NCI-H2196 treated with DMSO at 0.1 percent for 48 hours (cell line): ENCODE results near the gene RHBDF2.
"Not testable (repeated sequence)": the region's sequence is repeated elsewhere in the genome, so short reads cannot be mapped to it uniquely, and the experiment has no call there.

Experiments
- DNase-seq: peaks from one replicate; lab custom pipeline; 2025; ENCODE audit not compliant: unreplicated experiment; lab: John Stamatoyannopoulos, UW

RHBDF2 gene

DNA sequence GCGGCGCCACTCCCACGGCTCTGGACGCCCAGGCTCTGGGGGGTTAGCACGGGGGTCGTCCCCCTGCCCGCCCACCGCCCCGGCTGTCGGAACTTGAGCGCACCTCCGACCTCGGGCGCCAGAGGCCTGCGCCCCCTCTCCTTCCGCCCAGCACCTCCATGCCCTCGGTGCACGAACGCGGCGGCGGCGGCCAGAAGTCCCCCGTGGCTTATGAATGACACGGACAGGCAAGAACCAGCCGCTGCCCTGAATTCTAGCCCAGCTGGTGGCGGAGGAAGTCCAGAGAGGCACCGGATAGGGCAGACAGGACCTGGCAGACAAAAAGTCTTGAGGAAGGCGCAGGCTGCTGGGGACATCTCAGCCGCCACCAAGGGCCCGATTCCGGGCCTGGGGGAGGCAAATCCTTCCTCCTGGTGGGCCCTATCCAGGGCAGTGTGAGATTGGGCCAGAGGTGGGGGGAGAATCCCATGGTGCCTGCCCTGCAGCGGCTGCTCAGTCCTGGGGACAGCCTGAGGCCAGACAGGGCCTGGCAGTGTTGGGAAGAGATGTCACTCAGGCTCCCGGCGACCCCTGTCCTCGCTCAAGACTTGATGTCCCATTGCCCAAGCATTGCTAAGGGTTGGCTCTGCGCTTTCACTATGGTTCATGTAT lies 37.2 kb upstream of the RHBDF2 start:
- DNase-seq: no peak

DNA sequence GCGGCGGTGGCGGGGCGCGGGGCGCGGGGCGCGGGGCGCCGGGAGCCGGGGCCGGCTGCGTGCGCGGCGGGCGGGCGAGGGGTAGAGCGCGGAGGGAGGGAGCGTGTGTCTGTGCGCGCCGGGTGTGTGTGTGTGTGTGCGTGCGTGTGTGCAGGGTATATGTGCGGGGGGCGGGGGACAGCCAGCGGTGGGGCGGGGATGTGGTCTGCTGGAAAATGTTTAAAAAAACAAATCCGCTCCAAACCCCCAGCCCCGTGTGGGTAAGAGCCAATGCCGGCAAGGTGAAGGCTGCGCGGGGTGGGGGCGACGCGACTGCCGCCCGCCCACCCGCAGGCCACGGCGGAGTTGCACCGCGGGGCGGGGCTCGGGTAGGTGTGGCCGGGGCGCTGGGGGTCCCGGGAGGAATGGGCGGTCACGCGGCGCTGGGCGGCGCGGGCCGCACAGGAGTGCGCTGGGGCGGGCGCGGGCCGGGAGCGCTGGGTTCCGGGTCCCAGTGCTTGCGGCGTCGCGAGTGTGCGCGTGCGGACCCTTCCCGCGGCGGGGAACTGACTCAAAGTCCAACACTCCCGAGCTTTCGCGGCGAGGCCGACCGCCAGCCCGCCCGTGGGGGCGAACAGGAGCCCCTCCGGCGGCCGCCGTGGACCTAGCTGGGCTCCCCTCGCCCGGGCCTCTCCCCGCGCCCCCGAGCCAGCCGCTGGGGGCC lies 36.5 kb upstream of the RHBDF2 start, which contains the start of gene CYGB:
Gene CYGB (minus strand): TSS at position 132 of the 703 bp plus-strand sequence. CDS start 167 bp downstream, outside the sequence.
- no peak for DNase-seq

DNA sequence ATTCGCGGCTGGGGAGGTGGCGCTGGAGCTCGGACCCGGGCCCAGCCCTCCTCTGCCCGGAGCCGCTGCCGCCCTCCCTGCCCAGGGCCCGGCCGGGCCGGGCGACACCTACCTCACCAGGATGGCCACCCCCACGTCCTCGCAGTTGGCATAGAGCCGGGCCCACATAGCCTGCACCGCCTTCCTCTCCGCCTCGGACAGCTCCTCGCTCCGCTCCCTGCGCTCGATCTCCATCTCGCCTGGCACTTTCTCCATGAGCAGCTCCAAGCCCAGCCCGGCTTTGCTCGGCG lies 36.0 kb upstream of the RHBDF2 start:
- no peak for DNase-seq

DNA sequence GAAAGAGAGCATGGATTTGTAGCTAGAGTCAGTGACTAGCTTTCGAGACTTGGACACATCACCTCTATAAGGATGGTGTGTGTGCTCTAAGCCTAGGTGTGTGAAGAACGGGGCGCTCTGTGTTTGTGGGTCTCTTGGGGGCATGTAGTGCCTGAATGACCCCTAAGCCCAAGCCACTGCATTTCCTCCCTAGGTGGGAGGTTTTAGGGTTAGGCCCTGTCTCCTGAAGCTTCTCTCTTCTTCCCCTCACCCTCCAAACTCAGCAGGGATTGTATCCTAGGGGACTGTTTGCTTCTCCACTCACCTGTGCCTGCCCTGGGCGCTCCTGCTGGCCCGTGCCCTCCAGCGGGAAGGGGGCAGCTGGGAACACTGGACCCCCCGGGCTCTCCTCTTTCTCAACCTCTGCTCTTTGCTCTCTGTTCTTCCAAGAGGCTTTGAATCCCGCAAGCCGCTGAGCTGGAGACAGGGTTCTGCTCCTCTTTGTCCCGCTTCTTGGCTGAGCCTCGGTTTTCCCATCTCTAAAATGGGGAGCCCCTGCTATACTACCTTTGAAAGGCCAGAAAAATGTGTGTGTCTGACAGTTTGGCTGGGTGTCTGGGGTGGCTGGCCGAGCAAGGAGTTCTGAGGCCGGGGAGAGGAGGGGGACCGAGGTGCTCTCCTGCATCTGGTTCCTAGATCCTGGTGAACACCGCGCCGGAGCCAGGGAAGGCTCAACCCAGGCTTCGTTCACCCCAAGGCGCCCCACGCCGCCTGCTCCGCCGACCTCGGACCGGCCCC lies 35.5 kb upstream of the RHBDF2 start:
- DNase-seq: no peak

DNA sequence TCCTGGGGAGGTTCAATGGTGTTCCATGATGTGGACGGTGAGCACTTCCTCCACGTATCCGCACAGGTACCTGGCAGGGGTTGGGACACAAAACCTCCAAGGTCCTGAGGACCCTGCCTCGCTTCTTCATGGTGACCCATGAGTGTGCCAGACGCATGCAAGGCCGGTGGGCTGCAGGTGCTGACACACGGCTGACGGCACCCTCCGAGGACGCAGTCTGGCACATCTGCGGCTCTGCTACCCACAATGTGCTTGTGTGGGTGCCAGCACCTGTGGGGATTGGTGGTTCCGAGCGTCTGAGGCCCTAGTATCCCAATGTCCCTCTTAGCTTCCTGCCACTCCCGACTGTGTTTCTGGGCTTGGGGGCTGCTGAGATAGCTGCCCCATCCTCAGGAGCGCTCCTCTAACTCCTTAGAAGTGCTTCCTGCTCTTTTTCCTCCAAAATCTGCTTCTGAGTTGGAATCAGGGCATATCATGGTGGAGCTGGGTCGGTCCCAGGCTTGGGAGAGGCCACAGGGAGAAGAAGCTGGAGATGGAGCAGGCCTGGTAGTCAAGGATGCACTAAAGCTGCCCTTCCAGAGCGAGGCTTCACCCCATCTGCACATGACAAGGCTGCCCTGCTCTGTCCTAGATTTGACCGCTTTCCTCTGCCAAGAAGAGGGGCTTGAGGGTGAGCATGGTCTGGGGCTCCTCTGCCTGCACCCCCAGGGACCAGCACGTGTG lies 34.7 kb upstream of the RHBDF2 start:
- no peak for DNase-seq

DNA sequence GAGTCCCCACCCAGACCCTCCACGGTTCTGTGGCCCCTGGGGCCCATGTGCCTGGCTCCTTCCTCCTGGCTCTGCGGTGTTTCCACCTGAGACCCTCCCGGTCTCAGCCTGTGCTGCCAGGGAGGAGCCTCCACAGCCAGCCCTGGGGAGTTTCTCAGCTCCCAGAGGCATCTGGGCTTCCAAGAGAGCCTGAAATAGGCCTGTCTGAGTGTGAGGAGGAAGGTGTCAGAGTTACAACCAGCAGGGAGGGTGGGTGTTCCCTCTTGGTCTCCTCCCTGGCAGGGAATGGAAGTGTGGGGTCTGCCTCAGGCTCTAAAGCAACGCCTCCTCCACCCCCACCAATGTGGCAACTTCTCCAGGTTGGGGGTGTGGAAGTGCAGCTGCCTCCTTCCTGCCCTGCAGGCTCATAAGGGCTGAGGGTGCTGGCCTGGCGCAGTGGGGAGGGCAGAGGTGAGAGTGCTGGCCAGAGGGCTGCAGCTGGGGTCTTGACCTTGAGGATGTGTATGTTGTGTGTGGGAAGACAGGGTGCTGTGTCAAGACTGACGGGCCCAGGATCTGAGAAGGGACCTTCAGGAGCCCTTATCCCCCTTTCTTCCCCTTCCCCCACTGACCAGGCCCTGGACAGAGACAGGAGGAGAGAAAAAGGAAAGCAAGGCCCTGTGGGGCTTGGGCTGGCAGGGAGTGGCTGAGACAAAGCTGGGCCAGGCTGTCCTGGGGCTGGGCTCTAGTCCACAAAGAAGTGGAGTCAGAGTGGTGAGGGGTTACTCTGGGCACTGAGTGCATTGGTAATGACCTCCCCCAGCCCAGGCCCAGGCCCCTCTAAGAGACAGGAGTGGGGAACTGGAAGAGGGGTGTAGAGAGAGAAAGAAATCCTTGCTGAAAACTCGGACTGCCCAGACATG lies 33.9 kb upstream of the RHBDF2 start:
- no peak for DNase-seq

DNA sequence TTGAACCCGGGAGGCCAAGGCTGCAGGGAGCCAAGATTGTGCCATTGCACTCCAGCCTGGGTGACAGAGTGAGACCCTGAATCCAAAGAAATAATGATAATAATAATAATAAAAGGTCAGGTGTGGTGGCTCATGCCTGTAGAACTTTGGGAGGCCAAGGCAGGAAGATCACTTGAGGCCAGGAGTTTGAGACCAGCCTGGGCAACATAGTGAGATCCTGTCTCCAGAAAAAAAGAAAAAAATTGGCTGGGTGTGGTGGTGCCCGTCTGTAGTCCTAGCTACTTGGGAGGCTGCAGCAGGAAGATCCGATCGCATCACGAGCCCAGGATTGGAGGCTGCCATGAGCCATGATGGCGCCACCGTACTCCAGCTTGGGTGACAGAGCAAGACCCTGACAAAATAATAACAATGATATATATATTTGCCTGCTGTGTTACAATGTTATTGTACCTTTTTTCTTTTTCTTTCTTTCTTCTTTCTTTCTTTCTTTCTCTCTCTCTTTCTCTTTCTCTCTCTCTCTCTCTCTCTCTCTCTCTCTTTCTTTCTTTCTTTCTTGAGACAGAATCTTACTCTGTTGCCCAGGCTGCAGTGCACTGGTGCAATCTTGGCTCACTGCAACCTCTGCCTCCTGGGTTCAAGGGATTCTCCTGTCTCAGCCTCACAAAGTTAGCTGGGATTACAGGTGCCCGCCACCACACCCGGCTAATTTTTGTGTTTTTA lies 32.6 kb upstream of the RHBDF2 start:
- not testable (repeated sequence) for DNase-seq

DNA sequence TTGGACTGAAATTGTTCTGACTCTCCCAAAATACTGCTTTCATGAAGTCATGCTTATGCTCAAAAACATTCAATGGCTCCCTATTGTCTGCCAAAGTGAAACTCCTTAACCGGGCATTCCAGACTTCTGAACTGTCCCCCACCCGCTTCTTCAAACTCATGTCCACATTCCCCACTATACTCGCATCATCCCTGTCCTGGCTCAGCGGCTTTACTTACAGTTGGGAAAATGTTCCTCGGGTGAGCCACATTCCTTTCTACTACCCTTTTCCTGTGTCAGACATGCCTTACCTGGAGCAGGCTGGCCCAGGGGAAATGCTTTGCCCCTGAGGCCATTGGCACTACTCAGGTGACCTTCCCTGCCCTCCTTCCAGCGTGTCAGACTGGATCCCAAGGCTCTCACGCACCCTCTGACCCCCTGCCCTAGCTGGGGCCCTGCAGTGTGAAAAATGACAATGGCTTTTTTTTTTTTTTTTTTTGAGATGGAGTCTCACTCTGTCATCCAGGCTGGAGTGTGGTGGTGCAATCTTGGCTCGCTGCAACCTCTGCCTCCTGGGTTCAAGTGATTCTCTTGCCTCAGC lies 30.9 kb upstream of the RHBDF2 start:
- no peak for DNase-seq

DNA sequence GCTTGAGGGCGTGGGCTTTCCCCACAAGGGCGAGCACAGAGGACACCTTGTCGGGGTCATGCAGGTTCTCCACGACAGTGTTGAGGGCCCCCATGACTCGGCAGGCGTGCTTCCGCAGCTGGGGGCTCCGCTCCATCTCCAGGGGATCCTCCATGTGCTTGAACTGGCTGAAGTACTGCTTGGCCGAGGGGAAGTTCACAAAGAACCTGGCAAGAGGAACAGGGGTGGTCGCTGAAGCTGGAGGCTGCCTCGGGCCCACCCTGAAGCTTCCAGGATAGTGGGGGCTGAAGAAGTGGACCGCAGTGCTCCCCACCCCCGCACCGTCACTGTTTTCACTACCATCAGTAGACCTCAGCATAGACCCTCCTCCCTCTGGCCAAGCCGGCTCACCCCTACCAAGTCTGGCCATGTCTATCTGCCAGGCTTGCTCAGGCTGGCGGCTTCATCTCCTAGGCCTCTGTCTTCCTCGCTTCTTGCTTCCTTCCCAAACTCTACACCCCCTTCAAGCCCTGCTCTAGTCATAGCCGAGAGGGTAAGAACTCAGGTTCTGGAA lies 30.3 kb upstream of the RHBDF2 start:
- no peak for DNase-seq

DNA sequence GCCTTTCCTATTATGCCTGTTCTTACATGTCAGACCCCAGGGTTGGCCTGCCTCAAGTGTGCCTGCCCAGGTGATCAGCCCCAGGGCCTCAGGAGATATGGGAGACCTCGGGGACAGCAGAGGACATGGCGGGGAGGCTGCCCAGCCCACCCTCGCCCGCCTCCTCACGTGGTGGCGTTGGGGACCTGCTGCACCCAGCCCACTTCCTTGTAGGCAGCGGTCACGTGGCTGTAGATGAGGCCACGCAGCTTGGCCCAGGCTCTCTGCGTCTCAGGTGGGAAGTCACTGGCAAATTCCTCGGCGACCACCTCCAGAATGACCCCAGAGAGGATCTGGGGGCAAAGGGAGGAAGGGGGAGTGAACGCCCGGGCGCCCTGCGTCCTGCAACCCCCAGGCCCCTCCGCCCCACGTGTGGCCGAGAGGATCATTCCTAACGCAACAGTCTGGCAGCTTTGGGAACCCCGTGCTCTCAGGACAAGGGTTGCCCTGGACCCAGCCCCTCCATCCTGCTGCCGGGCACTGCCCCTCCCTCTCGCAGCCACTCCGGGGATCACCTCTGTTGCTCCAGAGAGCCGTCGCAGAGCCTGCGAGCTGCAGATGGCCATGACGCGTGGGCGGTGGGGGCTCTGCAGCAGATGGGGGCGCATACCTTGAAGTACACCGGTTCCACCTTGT lies 29.7 kb upstream of the RHBDF2 start:
- DNase-seq: no peak

DNA sequence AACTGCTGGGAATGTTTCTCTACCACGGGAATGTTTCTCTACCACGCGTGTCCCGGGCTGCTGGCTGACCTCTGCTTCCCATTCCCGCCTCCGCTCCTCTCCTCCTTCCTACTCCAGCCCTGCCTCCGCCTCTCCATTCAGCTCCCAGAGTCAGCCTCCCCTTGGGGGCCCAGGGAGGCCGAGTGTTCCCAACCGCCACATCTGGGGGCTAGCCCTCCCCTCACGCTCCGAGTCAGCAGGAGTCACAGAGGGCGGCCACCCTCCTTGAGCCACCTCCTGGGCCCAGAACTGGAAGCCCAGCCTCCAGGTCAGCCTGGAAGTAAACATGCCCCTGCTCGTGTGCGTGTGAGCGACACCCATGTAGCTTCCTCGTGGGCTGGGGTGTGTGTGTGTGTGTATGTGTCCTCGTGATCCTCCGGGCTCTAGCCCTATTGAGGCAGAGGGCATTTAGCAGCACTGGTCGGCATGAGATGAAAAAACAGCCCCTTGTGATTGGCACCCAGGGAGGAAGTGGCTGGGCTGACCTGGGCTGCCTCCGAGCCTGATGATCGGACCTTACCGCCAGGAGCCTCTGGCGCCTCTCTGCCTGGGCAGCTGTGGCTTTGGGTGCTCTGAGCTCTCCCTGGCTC lies 29.0 kb upstream of the RHBDF2 start:
- no peak for DNase-seq

DNA sequence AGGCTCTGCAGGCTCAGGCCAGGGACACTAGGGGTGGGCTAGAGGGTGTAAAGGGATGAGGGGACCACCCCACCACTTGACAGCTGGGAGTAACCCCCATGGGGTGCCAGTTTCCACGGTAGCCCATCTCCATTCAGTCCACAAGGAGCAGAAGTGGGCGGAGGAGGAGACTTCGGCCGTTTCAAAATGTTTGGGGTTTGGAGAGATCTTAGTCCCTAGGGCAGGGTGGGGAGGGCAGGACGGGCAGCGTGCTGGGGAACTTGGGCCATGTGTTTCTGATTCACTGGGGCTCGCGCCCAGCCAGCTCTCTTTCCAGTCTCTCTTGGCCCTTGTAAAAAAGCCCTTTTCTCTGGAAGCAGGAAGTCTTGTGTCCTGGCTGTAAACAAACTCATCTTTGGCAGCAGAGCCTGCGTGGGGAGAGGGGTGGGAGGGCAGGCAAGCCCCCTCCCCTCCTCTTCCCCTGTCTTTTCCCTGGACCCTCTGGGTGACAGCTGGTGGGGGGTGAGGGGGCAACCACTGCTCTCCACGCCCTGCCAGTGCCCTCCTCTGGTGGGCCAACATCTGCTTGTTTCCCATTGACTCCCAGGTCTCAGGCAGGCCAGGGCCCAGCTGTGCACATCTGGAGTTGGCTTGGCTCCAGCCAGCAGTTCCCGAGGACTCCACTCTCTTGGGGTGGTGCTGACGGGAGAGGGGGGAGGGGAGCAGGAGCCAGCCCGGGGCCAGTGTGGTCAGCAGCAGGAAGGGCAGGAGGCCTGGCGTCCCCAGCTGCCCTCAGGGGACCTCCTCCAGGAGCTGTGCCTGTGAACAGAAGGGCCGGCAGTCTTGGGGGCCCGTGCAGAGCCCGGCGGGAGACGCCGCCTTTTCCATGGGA lies 28.2 kb upstream of the RHBDF2 start:
- no peak for DNase-seq

DNA sequence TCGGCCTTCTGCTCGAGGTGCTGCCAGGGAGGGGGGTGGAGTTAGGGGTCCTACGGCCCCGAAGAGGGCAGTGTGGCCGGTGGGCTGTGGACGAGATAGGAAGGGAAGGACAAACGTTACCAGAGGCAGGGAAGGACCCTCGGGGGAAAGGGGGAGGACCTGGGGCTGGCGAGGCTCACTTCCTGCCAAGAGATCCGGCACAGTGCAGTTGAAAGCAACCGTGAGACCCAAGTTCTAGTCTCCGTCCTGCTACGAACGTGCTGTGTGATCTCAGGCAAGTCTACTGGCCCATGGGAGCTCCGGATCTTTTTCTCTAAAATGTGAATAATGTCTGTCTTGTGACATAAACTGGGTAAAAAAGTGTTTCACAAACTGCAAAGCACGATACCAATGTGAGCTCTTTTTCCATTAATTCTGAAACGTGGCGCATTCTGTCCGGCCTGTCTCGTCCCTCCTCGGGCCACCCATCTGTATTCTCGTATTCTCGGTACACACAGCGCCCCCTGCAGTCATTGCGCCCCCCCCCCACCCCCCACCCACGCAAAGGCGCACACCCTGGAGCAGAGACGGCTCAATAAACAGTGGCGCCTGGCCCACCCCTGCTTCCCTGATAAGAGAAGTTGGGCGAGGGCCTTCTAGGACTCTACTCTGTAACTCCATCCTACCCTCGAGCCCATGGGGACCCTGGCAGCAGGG lies 27.5 kb upstream of the RHBDF2 start:
- no peak for DNase-seq

DNA sequence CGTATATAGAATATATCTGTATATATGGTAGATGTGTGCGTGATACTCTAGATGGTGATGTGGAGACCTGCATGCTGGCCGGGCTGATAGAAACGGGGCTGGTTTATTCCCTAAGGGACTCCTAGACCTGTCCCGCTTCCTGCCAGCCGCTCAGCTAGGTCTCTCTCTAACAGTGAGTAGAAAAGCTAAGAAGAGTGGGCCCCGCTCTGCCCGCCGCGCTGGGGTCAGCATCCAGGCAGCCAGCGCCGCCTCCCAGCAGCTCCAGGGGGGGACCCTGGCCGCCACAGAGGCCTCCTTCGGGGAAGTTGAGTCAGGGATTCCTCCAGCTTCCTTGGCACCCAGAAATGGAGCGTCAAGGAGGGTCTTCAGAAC lies 26.9 kb upstream of the RHBDF2 start:
- DNase-seq: no peak

DNA sequence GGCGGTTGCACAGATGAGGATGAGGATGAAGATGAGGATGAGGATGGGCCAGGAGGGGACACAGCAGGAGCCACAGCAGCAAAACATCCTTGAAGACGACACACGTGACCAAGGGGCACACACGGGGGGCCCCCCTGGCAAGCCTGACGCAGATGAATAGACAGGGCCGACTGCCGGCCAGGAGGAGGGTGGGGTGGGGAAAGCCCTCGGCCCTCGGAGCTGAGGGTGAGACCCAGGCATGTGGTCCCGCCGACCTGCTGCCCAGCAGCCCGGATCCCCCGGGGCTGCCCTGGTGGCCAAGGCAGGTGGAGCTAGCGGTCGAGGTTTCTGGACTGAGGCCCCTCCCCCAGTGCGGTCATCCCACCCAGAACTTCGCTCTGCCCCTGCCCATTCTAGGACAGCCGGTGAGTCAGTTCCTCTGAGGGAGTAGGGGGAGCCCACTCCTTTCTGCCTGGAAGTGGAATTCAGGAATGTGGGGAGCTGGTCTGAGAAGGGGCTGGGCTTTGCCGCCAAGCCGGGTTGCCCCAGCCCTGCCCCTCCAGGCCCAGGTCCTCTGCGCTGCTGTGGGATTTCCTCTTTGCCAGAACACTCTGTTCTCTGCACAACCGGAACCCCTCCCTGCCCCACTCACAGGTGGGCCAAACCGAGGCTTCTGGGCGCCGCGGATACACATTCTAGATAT lies 26.3 kb upstream of the RHBDF2 start:
- DNase-seq: no peak

DNA sequence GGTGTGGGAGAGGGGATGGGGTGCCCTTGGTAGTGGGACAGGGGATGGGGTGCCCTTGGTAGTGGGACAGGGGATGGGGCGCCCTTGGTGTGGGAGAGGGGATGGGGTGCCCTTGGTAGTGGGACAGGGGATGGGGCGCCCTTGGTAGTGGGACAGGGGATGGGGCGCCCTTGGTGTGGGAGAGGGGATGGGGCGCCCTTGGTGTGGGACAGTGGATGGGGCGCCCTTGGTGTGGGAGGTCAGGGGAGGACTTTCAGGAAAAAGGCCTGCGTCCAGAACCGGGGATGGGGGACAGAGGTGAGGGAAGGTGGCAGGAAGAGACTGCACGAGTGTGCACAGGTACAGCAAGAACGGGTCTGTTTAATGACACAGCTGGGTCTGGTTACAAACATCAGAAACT lies 25.8 kb upstream of the RHBDF2 start:
- not testable (repeated sequence) for DNase-seq
